ENCODE data around the gene MFSD11. TPM values are rescaled to one million over a fixed set of nuclear protein-coding genes. Genes with fewer than 3 reads are reported as not detected.
"Not testable (repeated sequence)": the region's sequence is repeated elsewhere in the genome, so short reads cannot be mapped to it uniquely, and the experiment has no call there.

The MFSD11 gene
- total RNA-seq, 1 donor from 2014 or later, result 18.6 TPM

- Mint-ChIP-seq H3K4me1 (ENCODE audit: low read depth) (peaks cover 21% of the 10 kb centered on the region), H3K9me3 (no peaks in the 10 kb centered on the region), H3K27ac (no peak overlapping the region), H3K36me3 (ENCODE audit: low read depth) (peaks cover 81% of the 10 kb centered on the region), H3K27me3 (ENCODE audit: low read depth) (no peaks in the 10 kb centered on the region), H3K4me3 (ENCODE audit: low read depth) (no peak overlapping the region)
- intact Hi-C loops (cut with micrococcal nuclease), result no loop called here
- no peak for DNase-seq (ENCODE audit: low spot score)
These were observed 14.1 kb upstream of the MFSD11 start for GRCh38 chr17:76723812-76724211.

GRCh38 chr17:76725580-76726230 is 12.2 kb upstream of the MFSD11 start:
- H3K4me1 Mint-ChIP-seq (ENCODE audit: low read depth), result peaks cover 26% of the 10 kb centered on the region
- intact Hi-C loops (cut with micrococcal nuclease), result loop anchor here (1.0 to 5.0 kb wide), 5 partner anchors 10 to 948 kb away; partner anchors contain the start of genes MXRA7 and SRSF2
- peak; percentile 65 for DNase-seq (ENCODE audit: low spot score)
- no peaks in the 10 kb centered on the region for H3K27me3 Mint-ChIP-seq (ENCODE audit: low read depth)
- peaks cover 78% of the 10 kb centered on the region for H3K36me3 Mint-ChIP-seq (ENCODE audit: low read depth)
- H3K27ac Mint-ChIP-seq, result peak overlapping the region; percentile 92
- H3K9me3 Mint-ChIP-seq, result no peaks in the 10 kb centered on the region
- peak overlapping the region; percentile 91 for H3K4me3 Mint-ChIP-seq (ENCODE audit: low read depth)

- Mint-ChIP-seq H3K4me3 (ENCODE audit: low read depth) (peak within 1 kb of the TSS; percentile 91), H3K27ac (peak within 1 kb of the TSS; percentile 93), H3K27me3 (ENCODE audit: low read depth) (no peaks in the 10 kb centered on the region), H3K4me1 (ENCODE audit: low read depth) (peaks cover 27% of the 10 kb centered on the region), H3K9me3 (no peaks in the 10 kb centered on the region), H3K36me3 (ENCODE audit: low read depth) (peaks cover 73% of the 10 kb centered on the region)
- DNase-seq (ENCODE audit: low spot score), result peak; percentile 96
- intact Hi-C loops (cut with micrococcal nuclease), result loop anchor here (1.0 to 5.0 kb wide), 5 partner anchors 11 to 949 kb away; partner anchors contain the start of genes MXRA7 and SRSF2
These were observed 11.6 kb upstream of the MFSD11 start, which contains the start of gene JMJD6 for GRCh38 chr17:76726231-76726775. Gene JMJD6 (minus strand): TSS chr17:76726606. CDS start chr17:76726475, 131 bp downstream.

- H3K27me3 Mint-ChIP-seq (ENCODE audit: low read depth), result no peaks in the 10 kb centered on the region
- intact Hi-C loops (cut with micrococcal nuclease), result loop anchor here (1.0 to 5.0 kb wide), 5 partner anchors 10 to 950 kb away; partner anchors contain the start of genes MXRA7 and SRSF2
- peak within 1 kb of the TSS; percentile 91 for H3K4me3 Mint-ChIP-seq (ENCODE audit: low read depth)
- H3K36me3 Mint-ChIP-seq (ENCODE audit: low read depth), result peaks cover 73% of the 10 kb centered on the region
- no peaks in the 10 kb centered on the region for H3K9me3 Mint-ChIP-seq
- no peak for DNase-seq (ENCODE audit: low spot score)
- H3K4me1 Mint-ChIP-seq (ENCODE audit: low read depth), result peaks cover 29% of the 10 kb centered on the region
- H3K27ac Mint-ChIP-seq, result peak within 1 kb of the TSS; percentile 93
These were observed 10.9 kb upstream of the MFSD11 start, which contains the start of gene METTL23 for GRCh38 chr17:76726776-76727718. Gene METTL23 (plus strand): TSS chr17:76726839. CDS start chr17:76729711, 2,872 bp downstream.

GRCh38 chr17:76727745-76728456 is 10.0 kb upstream of the MFSD11 start:
- no peak for DNase-seq (ENCODE audit: low spot score)
- intact Hi-C loops (cut with micrococcal nuclease), result loop anchor here (2.0 to 5.0 kb wide), 2 partner anchors 17 to 951 kb away; partner anchors contain the start of gene MXRA7
- Mint-ChIP-seq H3K4me3 (ENCODE audit: low read depth) (peak overlapping the region; percentile 91), H3K9me3 (no peaks in the 10 kb centered on the region), H3K27me3 (ENCODE audit: low read depth) (no peaks in the 10 kb centered on the region), H3K4me1 (ENCODE audit: low read depth) (peaks cover 28% of the 10 kb centered on the region), H3K36me3 (ENCODE audit: low read depth) (peaks cover 73% of the 10 kb centered on the region), H3K27ac (peak overlapping the region; percentile 93)

- not testable (repeated sequence) for H3K27me3 Mint-ChIP-seq (ENCODE audit: low read depth); H3K9me3 Mint-ChIP-seq; DNase-seq (ENCODE audit: low spot score)
- Mint-ChIP-seq H3K4me3 (ENCODE audit: low read depth) (peak overlapping the region; percentile 97), H3K4me1 (ENCODE audit: low read depth) (peaks cover 35% of the 10 kb centered on the region), H3K27ac (peak overlapping the region; percentile 17), H3K36me3 (ENCODE audit: low read depth) (peaks cover 79% of the 10 kb centered on the region)
- intact Hi-C loops (cut with micrococcal nuclease), result loop anchor here (10.0 kb wide), 2 partner anchors 723 to 1393 kb away; partner anchors contain the start of gene TMC6
These were observed 5.9 kb upstream of the MFSD11 start for GRCh38 chr17:76731800-76732733.

- peaks cover 29% of the 10 kb centered on the region for H3K4me1 Mint-ChIP-seq (ENCODE audit: low read depth)
- peak overlapping the region; percentile 97 for H3K4me3 Mint-ChIP-seq (ENCODE audit: low read depth)
- no peaks in the 10 kb centered on the region for H3K27me3 Mint-ChIP-seq (ENCODE audit: low read depth)
- DNase-seq (ENCODE audit: low spot score), result no peak
- H3K36me3 Mint-ChIP-seq (ENCODE audit: low read depth), result peaks cover 74% of the 10 kb centered on the region
- intact Hi-C loops (cut with micrococcal nuclease), result loop anchor here (10.0 kb wide), 2 partner anchors 722 to 1392 kb away; partner anchors contain the start of gene TMC6
- H3K27ac Mint-ChIP-seq, result peak overlapping the region; percentile 35
- no peaks in the 10 kb centered on the region for H3K9me3 Mint-ChIP-seq
These were observed 4.9 kb upstream of the MFSD11 start for GRCh38 chr17:76732734-76733617.

- intact Hi-C loops (cut with micrococcal nuclease), result loop anchor here (10.0 kb wide), 2 partner anchors 721 to 1391 kb away; partner anchors contain the start of gene TMC6
- Mint-ChIP-seq H3K9me3 (no peaks in the 10 kb centered on the region), H3K4me1 (ENCODE audit: low read depth) (peaks cover 32% of the 10 kb centered on the region), H3K27me3 (ENCODE audit: low read depth) (no peaks in the 10 kb centered on the region), H3K36me3 (ENCODE audit: low read depth) (peaks cover 72% of the 10 kb centered on the region), H3K4me3 (ENCODE audit: low read depth) (peak overlapping the region; percentile 97), H3K27ac (peak overlapping the region; percentile 35)
- no peak for DNase-seq (ENCODE audit: low spot score)
These were observed 4.3 kb upstream of the MFSD11 start for GRCh38 chr17:76733618-76733957.

GRCh38 chr17:76734080-76734840 is 3.7 kb upstream of the MFSD11 start:
- no peaks in the 10 kb centered on the region for H3K27me3 Mint-ChIP-seq (ENCODE audit: low read depth)
- no peak for DNase-seq (ENCODE audit: low spot score)
- H3K36me3 Mint-ChIP-seq (ENCODE audit: low read depth), result peaks cover 70% of the 10 kb centered on the region
- H3K27ac Mint-ChIP-seq, result peak overlapping the region; percentile 88
- no peaks in the 10 kb centered on the region for H3K9me3 Mint-ChIP-seq
- intact Hi-C loops (cut with micrococcal nuclease), result loop anchor here (10.0 kb wide), 2 partner anchors 721 to 1391 kb away; partner anchors contain the start of gene TMC6
- peaks cover 38% of the 10 kb centered on the region for H3K4me1 Mint-ChIP-seq (ENCODE audit: low read depth)
- H3K4me3 Mint-ChIP-seq (ENCODE audit: low read depth), result peak overlapping the region; percentile 97

- intact Hi-C loops (cut with micrococcal nuclease), result loop anchor here (5.0 to 10.0 kb wide), 3 partner anchors 352 to 1390 kb away; partner anchors contain the start of gene TMC6
- no peak for DNase-seq (ENCODE audit: low spot score)
- peak overlapping the region; percentile 97 for H3K4me3 Mint-ChIP-seq (ENCODE audit: low read depth)
- H3K27me3 Mint-ChIP-seq (ENCODE audit: low read depth), result no peaks in the 10 kb centered on the region
- H3K9me3 Mint-ChIP-seq, result no peaks in the 10 kb centered on the region
- peak overlapping the region; percentile 88 for H3K27ac Mint-ChIP-seq
- H3K36me3 Mint-ChIP-seq (ENCODE audit: low read depth), result peaks cover 63% of the 10 kb centered on the region
- peaks cover 37% of the 10 kb centered on the region for H3K4me1 Mint-ChIP-seq (ENCODE audit: low read depth)
These were observed 2.9 kb upstream of the MFSD11 start for GRCh38 chr17:76735006-76735405.

All from activated T-helper 2 cell treated with anti-CD3 and anti-CD28 coated beads, Interferon-gamma antibody, Interleukin-2, Interleukin-4, amounts not matched to agents 10 μg/mL and 5 μg/mL and 100 μg/mL, durations not matched to agents 14 hours and 24 hours and 36 hours (primary cell).